ENCODE measurements around the gene CDC6.
A peak's percentile ranks its signal among the peaks of the same experiment; 100 is the strongest.

Gene CDC6

GRCh38 chr17:40314584-40314956 lies 26.9 kb downstream of the CDC6 start:
- TF ChIP-seq, protein P1, sequence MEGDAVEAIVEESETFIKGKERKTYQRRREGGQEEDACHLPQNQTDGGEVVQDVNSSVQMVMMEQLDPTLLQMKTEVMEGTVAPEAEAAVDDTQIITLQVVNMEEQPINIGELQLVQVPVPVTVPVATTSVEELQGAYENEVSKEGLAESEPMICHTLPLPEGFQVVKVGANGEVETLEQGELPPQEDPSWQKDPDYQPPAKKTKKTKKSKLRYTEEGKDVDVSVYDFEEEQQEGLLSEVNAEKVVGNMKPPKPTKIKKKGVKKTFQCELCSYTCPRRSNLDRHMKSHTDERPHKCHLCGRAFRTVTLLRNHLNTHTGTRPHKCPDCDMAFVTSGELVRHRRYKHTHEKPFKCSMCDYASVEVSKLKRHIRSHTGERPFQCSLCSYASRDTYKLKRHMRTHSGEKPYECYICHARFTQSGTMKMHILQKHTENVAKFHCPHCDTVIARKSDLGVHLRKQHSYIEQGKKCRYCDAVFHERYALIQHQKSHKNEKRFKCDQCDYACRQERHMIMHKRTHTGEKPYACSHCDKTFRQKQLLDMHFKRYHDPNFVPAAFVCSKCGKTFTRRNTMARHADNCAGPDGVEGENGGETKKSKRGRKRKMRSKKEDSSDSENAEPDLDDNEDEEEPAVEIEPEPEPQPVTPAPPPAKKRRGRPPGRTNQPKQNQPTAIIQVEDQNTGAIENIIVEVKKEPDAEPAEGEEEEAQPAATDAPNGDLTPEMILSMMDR (conservative IDR thresholded peaks at IDR 0.05; ENCODE audit: control insufficient read depth, insufficient read depth, low read depth, low read length), result no peak
- DNase-seq (ENCODE audit: low read depth), result peak; percentile 89
- H3K4me3 ChIP-seq (ENCODE audit: control insufficient read depth, low read depth, low read length), result no peak overlapping the region

DNA sequence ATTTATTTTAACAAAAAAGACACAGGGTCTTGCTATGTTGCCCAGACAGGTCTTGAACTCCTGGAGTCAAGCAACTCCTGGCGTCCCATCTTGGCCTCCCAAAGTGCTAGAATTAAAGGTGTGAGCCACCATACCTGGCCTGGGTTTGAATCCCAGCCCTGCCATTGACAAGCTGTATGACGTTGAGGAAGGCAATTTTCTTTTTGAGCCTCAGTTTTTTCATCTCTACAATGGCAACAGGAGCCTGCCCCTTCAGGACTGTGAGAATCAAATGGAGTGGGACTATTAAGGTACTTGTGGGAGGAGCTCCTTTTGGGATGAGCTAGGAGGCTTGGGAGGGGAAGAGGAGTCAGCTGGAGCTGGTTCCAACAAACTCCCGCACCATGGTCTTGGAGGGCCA lies 27.5 kb downstream of the CDC6 start:
- H3K4me3 ChIP-seq (ENCODE audit: control insufficient read depth, low read depth, low read length), result no peak overlapping the region
- TF ChIP-seq, protein P1 (conservative IDR thresholded peaks at IDR 0.05; ENCODE audit: control insufficient read depth, insufficient read depth, low read depth, low read length), result no peak
- DNase-seq (ENCODE audit: low read depth), result no peak

GRCh38 chr17:40315678-40316570 lies 28.2 kb downstream of the CDC6 start:
- DNase-seq (ENCODE audit: low read depth), result no peak
- TF ChIP-seq, protein P1 (conservative IDR thresholded peaks at IDR 0.05; ENCODE audit: control insufficient read depth, insufficient read depth, low read depth, low read length), result no peak

GRCh38 chr17:40316571-40317344 lies 29.1 kb downstream of the CDC6 start:
- peak; percentile 77 for DNase-seq (ENCODE audit: low read depth)
- TF ChIP-seq, protein P1 (conservative IDR thresholded peaks at IDR 0.05; ENCODE audit: control insufficient read depth, insufficient read depth, low read depth, low read length), result no peak
- peak overlapping the region; percentile 17 for H3K4me3 ChIP-seq (ENCODE audit: control insufficient read depth, low read depth, low read length)

More at GRCh38 chr17:40315678-40316570, 28.2 kb downstream of the CDC6 start:
- no peak overlapping the region for H3K4me3 ChIP-seq (ENCODE audit: control insufficient read depth, low read depth, low read length)

DNA sequence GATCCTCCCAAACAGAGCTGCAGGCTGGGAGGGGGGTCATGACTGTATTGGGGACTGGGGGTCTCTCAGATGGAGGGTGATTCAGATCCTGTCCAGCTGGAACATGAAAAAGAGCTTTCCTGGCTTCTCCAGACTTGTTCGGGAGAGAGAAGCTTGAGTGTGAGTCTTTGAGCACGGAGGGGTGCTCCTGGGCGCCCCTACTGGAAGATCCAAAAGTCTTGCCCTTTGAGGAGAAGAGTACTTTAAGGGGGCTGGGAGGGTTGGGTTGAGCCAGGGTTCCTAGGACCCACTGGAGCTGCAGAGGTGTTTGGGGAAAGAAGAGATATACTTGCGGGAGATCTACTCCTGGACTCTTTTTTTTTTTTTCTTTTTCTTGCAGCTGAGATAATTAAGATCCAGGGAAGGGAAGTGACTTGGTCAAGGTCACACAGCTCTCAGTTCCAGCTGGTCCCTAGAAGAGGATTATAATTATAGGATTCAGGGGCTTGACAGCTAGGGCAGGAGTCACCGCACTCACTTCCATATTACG lies 29.7 kb downstream of the CDC6 start:
- DNase-seq (ENCODE audit: low read depth), result peak; percentile 71
- TF ChIP-seq, protein P1 (conservative IDR thresholded peaks at IDR 0.05; ENCODE audit: control insufficient read depth, insufficient read depth, low read depth, low read length), result peak; percentile 59

DNA sequence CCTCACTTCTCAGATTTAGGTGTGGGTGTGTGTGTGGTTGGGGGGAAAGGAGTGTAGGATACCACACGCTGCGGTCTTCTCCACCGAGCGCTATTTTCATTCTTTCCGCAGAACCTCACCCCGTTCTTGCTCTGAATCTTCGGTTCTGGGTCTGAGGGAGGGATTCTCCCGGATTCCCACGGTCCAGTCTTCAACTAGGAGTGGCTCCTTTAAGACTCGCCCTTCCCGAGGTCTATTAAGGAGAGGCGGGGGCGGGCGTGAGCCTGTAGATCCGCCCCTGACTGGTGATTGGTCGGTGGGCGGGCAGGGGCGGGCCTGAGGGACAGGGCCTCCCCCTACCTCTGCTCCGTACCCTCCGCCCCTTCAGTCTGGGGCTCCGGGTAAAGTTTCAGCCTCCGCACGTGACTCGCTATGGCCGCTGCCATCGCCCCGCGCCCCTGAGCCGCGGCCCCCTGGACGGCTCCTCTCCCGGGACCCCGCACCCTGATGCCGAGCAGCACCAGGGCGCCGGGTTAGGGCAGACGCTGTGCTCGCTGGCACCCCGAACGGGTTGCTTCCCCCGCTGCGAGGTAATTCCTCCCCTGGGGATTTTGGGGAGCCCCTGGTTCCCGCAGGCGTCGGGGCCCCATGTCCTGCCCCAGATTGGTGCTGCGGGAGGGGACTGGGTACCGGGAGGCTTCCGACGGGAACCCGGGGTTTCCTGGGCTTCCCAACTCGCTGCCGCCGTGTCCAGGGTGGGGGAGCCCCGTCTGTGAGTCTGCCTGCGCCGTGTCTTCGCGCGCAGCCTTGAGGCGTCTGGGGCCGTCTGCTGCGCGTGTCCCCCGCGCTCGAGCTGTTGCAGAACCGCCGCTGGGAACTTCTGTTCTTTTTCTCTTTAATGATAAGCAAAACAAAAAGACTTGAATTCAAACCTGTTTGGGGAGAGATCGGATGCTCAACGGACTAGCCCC lies 30.5 kb downstream of the CDC6 start:
- TF ChIP-seq, protein P1 (conservative IDR thresholded peaks at IDR 0.05; ENCODE audit: control insufficient read depth, insufficient read depth, low read depth, low read length), result no peak
- peak overlapping the region; percentile 73 for H3K4me3 ChIP-seq (ENCODE audit: control insufficient read depth, low read depth, low read length)
- peak; percentile 93 for DNase-seq (ENCODE audit: low read depth)

More for the DNA sequence above, 29.7 kb downstream of the CDC6 start:
- peak overlapping the region; percentile 73 for H3K4me3 ChIP-seq (ENCODE audit: control insufficient read depth, low read depth, low read length)

Measured in fibroblast of mammary gland (primary cell).